Gastroesophageal sphincter (tissue), 3 donors: ENCODE data around the gene ZNF280B.

Experiments used
- POLR2A ChIP-seq, 2 donors: fragments of 450-650 bp; IDR thresholded peaks; one replicate each; pipeline ENCODE4 v1.6.1; 2017; ENCODE audit warnings: antibody characterized with exemption in 2 of 2, mild to moderate bottlenecking in 2 of 2, moderate library complexity in 1 of 2
- TF ChIP-seq, protein P1 (sequence below), 4 experiments: fragments of 200-600 bp in 2 of 4; fragments of 450-650 bp in 2 of 4; sonication (generic) in 1 of 4; IDR thresholded peaks; one replicate each; pipeline ENCODE4 v1.5.1; 2017 to 2019; ENCODE audit warnings: antibody characterized with exemption in 4 of 4, mild to moderate bottlenecking in 2 of 4, moderate library complexity in 2 of 4

DNA sequence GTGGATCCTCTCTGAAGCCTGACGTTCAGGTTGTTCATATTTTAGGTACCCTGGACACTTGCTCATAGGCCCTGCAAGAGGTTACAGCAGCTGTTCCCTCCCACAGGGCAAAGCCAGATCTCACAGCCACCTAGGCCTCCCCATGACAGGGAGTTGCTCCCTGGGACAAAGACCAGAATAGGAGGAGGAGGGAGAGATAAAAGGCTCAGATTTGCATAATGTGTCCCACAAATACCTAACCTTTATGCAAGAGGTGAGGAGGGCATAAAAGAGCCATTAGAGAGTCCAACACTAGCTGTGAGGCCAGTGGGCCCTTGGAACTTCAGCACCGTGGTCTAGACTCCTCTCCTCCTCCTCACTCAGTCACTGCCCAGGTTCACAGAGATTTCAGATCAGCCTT, 33.8 kb downstream of the ZNF280B start:
- TF ChIP-seq, protein P1, sequence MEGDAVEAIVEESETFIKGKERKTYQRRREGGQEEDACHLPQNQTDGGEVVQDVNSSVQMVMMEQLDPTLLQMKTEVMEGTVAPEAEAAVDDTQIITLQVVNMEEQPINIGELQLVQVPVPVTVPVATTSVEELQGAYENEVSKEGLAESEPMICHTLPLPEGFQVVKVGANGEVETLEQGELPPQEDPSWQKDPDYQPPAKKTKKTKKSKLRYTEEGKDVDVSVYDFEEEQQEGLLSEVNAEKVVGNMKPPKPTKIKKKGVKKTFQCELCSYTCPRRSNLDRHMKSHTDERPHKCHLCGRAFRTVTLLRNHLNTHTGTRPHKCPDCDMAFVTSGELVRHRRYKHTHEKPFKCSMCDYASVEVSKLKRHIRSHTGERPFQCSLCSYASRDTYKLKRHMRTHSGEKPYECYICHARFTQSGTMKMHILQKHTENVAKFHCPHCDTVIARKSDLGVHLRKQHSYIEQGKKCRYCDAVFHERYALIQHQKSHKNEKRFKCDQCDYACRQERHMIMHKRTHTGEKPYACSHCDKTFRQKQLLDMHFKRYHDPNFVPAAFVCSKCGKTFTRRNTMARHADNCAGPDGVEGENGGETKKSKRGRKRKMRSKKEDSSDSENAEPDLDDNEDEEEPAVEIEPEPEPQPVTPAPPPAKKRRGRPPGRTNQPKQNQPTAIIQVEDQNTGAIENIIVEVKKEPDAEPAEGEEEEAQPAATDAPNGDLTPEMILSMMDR (IDR thresholded peaks at IDR 0.05): no peak
- no peak for TF ChIP-seq POLR2A (IDR thresholded peaks at IDR 0.05)
